ENCODE results near the gene HBS1L. TPM values are rescaled to one million over a fixed set of nuclear protein-coding genes. Genes with fewer than 3 reads are reported as not detected.

HBS1L gene
- total RNA-seq, 1 experiment from 2014 or later: 89.4 TPM

- TF ChIP-seq SIN3A (IDR thresholded peaks at IDR 0.05; ENCODE audit: low read depth): no peak
- TF ChIP-seq CBX3 (IDR thresholded peaks at IDR 0.05; ENCODE audit: low read depth): no peak
- TF ChIP-seq ELF1 (IDR thresholded peaks at IDR 0.05; ENCODE audit: borderline replicate concordance, low read depth): no peak
- no peak for TF ChIP-seq YY1 (IDR thresholded peaks at IDR 0.05; ENCODE audit: extremely low read depth, insufficient replicate concordance, low read depth, low read length)
- TF ChIP-seq SRF (IDR thresholded peaks at IDR 0.05; ENCODE audit: low read depth): no peak
- TF ChIP-seq ZBTB33 (IDR thresholded peaks at IDR 0.05; ENCODE audit: extremely low read depth, insufficient replicate concordance, low read length): no peak
- TF ChIP-seq CTCF (IDR thresholded peaks at IDR 0.05 in 2 of 3, conservative IDR thresholded peaks at IDR 0.05 in 1 of 3; ENCODE audit: borderline replicate concordance in 1 of 3, insufficient read depth in 1 of 3, low read depth in 2 of 3, low read length in 2 of 3): no peak
- TF ChIP-seq FOSL1 (IDR thresholded peaks at IDR 0.05; ENCODE audit: low read depth): no peak
- TF ChIP-seq ZFX (IDR thresholded peaks at IDR 0.05): no peak
- no peak for TF ChIP-seq REST (IDR thresholded peaks at IDR 0.05; ENCODE audit: low read depth)
- TF ChIP-seq MAX (IDR thresholded peaks at IDR 0.05): no peak
- TF ChIP-seq POLR2AphosphoS5 (IDR thresholded peaks at IDR 0.05; ENCODE audit: low read depth, low read length): no peak
- no peak for TF ChIP-seq EZH2phosphoT487 (IDR thresholded peaks at IDR 0.05; ENCODE audit: borderline replicate concordance)
- no peak for TF ChIP-seq EZH2 (IDR thresholded peaks at IDR 0.05)
- no peak for TF ChIP-seq ATF3 (IDR thresholded peaks at IDR 0.05)
- no peak for TF ChIP-seq EGR1 (IDR thresholded peaks at IDR 0.05; ENCODE audit: low read depth)
- no peak for TF ChIP-seq RAD21 (IDR thresholded peaks at IDR 0.05; ENCODE audit: low read depth)
- TF ChIP-seq ZNF274 (IDR thresholded peaks at IDR 0.05; ENCODE audit: low read depth, low read length): no peak
- intact Hi-C loops (cut with micrococcal nuclease): loop anchor here (10.0 kb wide), 1 partner anchor 303 kb away; no protein-coding TSS in a partner anchor
- CTCF ChIA-PET: interaction anchor here (4.8 kb wide), 1 partner anchor 8 kb away, joined by 28 read pairs; no protein-coding TSS in a partner anchor
These were observed 106.5 kb downstream of the HBS1L start for GRCh38 chr6:134948142-134948541.

More at GRCh38 chr6:134948142-134948541, 106.5 kb downstream of the HBS1L start:
- no peaks in the 10 kb centered on the region for H3K36me3 ChIP-seq (ENCODE audit: control insufficient read depth in 1 of 2, insufficient read depth in 2 of 2, low read length in 2 of 2)
- H3K79me2 ChIP-seq (ENCODE audit: insufficient read depth, low read length): no peaks in the 10 kb centered on the region
- no peak overlapping the region for H3K9ac ChIP-seq (ENCODE audit: low read length)
- H3K27ac ChIP-seq (ENCODE audit: low read depth, low read length): no peak overlapping the region
- no TSS peak for BruUV-seq (replicated peaks)
- POLR2A ChIA-PET: no interaction called here
- RAD21 ChIA-PET (ENCODE audit: low non-redundant PET in 1 of 2, low total read pairs in 2 of 2, uncharacterized antibody in 2 of 2, unreplicated experiment in 2 of 2): no interaction called here
- no peaks in the 10 kb centered on the region for H3K4me1 ChIP-seq (ENCODE audit: control insufficient read depth in 1 of 2, insufficient read depth in 2 of 2, low read length in 2 of 2)
- DNase-seq (ENCODE audit: low read depth, low spot score) (no peak), ATAC-seq (no peak)
- H3K27me3 ChIP-seq (ENCODE audit: insufficient read depth, low read length): no peaks in the 10 kb centered on the region
- H3K4me3 ChIP-seq (replicated peaks in 1 of 2; ENCODE audit: low read depth in 1 of 2, low read length in 2 of 2): no peak overlapping the region
- H4K20me1 ChIP-seq (ENCODE audit: insufficient read depth): no peaks in the 10 kb centered on the region
- H3K9me2 ChIP-seq (ENCODE audit: insufficient read depth): no peaks in the 10 kb centered on the region
- no peak overlapping the region for H2AFZ ChIP-seq (ENCODE audit: low read depth, low read length, poor library complexity, severe bottlenecking)
- H3K9me3 ChIP-seq (ENCODE audit: control insufficient read depth in 1 of 2, insufficient read depth in 1 of 2, low read depth in 1 of 2, low read length in 2 of 2): no peaks in the 10 kb centered on the region; a peak in 1 of 4 replicates
- H3K4me2 ChIP-seq (ENCODE audit: low read length): no peak overlapping the region
